Liver (tissue), 9 donors: ENCODE measurements around the gene GTPBP1. TPM values are rescaled to one million over a fixed set of nuclear protein-coding genes. Genes with fewer than 3 reads are reported as not detected.

Source experiments
- DNase-seq: peaks from one replicate; pipeline ENCODE4 v3.0.0-alpha.2; 2017; ENCODE audit warnings: low spot score
- H3K27ac ChIP-seq, 2 donors: one replicate each; pipeline ENCODE4 v1.7.0; 2013; ENCODE audit warnings: inconsistent platforms in 2 of 2, low read length in 2 of 2, control low read depth in 1 of 2, low read depth in 1 of 2, mild to moderate bottlenecking in 1 of 2
- H3K27me3 ChIP-seq, 4 donors: one replicate each; pipeline versions ENCODE4 v1.6.1 to v1.7.0; 2013; ENCODE audit warnings: low read length in 3 of 4, inconsistent platforms in 1 of 4, mild to moderate bottlenecking in 1 of 4, moderate library complexity in 1 of 4; ENCODE audit not compliant: control insufficient read depth in 4 of 4, insufficient read depth in 4 of 4
- H3K36me3 ChIP-seq, 4 donors: one replicate each; pipeline versions ENCODE4 v1.6.1 to v1.7.0; 2013; ENCODE audit warnings: low read length in 3 of 4, mild to moderate bottlenecking in 3 of 4, low read depth in 1 of 4, moderate library complexity in 1 of 4; ENCODE audit not compliant: control insufficient read depth in 4 of 4, insufficient read depth in 3 of 4
- H3K4me1 ChIP-seq, 4 donors: one replicate each; pipeline versions ENCODE4 v1.6.1 to v1.7.0; 2013; ENCODE audit warnings: low read length in 3 of 4, mild to moderate bottlenecking in 3 of 4, moderate library complexity in 1 of 4; ENCODE audit not compliant: control insufficient read depth in 4 of 4, insufficient read depth in 4 of 4
- H3K4me3 ChIP-seq, 3 donors: one replicate each; pipeline versions ENCODE4 v1.6.1 to v1.7.0; 2013; ENCODE audit warnings: low read length in 3 of 3, control low read depth in 1 of 3, low read depth in 1 of 3, mild to moderate bottlenecking in 1 of 3
- H3K9ac ChIP-seq, 2 donors: one replicate each; pipeline ENCODE4 v1.7.0; 2013; ENCODE audit warnings: low read length in 2 of 2, mild to moderate bottlenecking in 2 of 2, moderate library complexity in 2 of 2, control low read depth in 1 of 2, low read depth in 1 of 2
- H3K9me3 ChIP-seq, 4 donors: one replicate each; pipeline versions ENCODE4 v1.6.1 to v1.7.0; 2013; ENCODE audit warnings: low read length in 3 of 4; ENCODE audit not compliant: control insufficient read depth in 4 of 4
- EGR1 ChIP-seq, 2 donors: IDR thresholded peaks; 2 replicates each; pipeline ENCODE4 v1.6.1; 2016 to 2018; ENCODE audit warnings: antibody characterized with exemption in 2 of 2, low read depth in 2 of 2
- FOXA1 ChIP-seq: IDR thresholded peaks from 2 replicates; pipeline ENCODE4 v1.6.1; 2016; ENCODE audit warnings: antibody characterized with exemption
- FOXA2 ChIP-seq: IDR thresholded peaks from 2 replicates; pipeline ENCODE4 v1.6.1; 2016; ENCODE audit warnings: antibody characterized with exemption
- GABPA ChIP-seq, 2 donors: IDR thresholded peaks in 1 of 2; conservative IDR thresholded peaks in 1 of 2; 2 replicates each; pipeline ENCODE4 v1.6.1; 2016; ENCODE audit warnings: antibody characterized with exemption in 2 of 2, mild to moderate bottlenecking in 1 of 2, moderate library complexity in 1 of 2
- HNF4A ChIP-seq, 2 donors: conservative IDR thresholded peaks; 2 replicates each; pipeline ENCODE4 v1.6.1; 2016; ENCODE audit warnings: antibody characterized with exemption in 2 of 2, mild to moderate bottlenecking in 2 of 2
- HNF4G ChIP-seq: IDR thresholded peaks from 2 replicates; pipeline ENCODE4 v1.6.1; 2016; ENCODE audit warnings: antibody characterized with exemption
- JUND ChIP-seq, 2 donors: IDR thresholded peaks; 2 replicates each; pipeline ENCODE4 v1.6.1; 2016; ENCODE audit warnings: antibody characterized with exemption in 2 of 2
- NR2F2 ChIP-seq: IDR thresholded peaks from 2 replicates; pipeline ENCODE4 v1.6.1; 2016; ENCODE audit warnings: antibody characterized with exemption
- RAD21 ChIP-seq, 2 donors: IDR thresholded peaks; 2 replicates each; pipeline ENCODE4 v1.6.1; 2016; ENCODE audit warnings: antibody characterized with exemption in 2 of 2, mild to moderate bottlenecking in 2 of 2
- REST ChIP-seq: IDR thresholded peaks from 2 replicates; pipeline ENCODE4 v1.6.1; 2016; ENCODE audit warnings: antibody characterized with exemption, mild to moderate bottlenecking
- RXRA ChIP-seq, 2 donors: IDR thresholded peaks; 2 replicates each; pipeline ENCODE4 v1.6.1; 2017 to 2018; ENCODE audit warnings: antibody characterized with exemption in 2 of 2, mild to moderate bottlenecking in 1 of 2
- SP1 ChIP-seq: IDR thresholded peaks from 2 replicates; pipeline ENCODE4 v1.6.1; 2018; ENCODE audit warnings: antibody characterized with exemption, mild to moderate bottlenecking
- TAF1 ChIP-seq: conservative IDR thresholded peaks from 2 replicates; pipeline ENCODE4 v1.6.1; 2016; ENCODE audit warnings: antibody characterized with exemption, mild to moderate bottlenecking
- YY1 ChIP-seq: IDR thresholded peaks from 2 replicates; pipeline ENCODE4 v1.6.1; 2016; ENCODE audit warnings: antibody characterized with exemption, mild to moderate bottlenecking
- ZBTB33 ChIP-seq: IDR thresholded peaks from 2 replicates; pipeline ENCODE4 v1.6.1; 2016; ENCODE audit warnings: antibody characterized with exemption
- WGBS: extraction: QIAGEN DNeasy Blood & Tissue Kit; methylation state at CpG from one replicate; pipeline ENCODE4 v1.1.7; 2013; 5-methylcytosine and 5-hydroxymethylcytosine counted together
- polyA plus RNA-seq, 2 donors: library from polyadenylated mRNA; stranded (reverse) in 1 of 2; unstranded in 1 of 2; fragments of 200-250 nt in 1 of 2; fragments of >200 nt in 1 of 2; fragmentation: Nextera tagmentation in 1 of 2; extraction: Ambion mirVana in 1 of 2; gene quantifications; one replicate each; pipeline versions ENCODE4 v1.2.1 to v1.2.3, GENCODE V29; 2013 to 2015
- total RNA-seq, 2 donors: library from RNA; depleted of rRNA; stranded (reverse); fragments of >200 nt; gene quantifications; one replicate each; pipeline ENCODE4 v1.2.3, GENCODE V29; 2014
- TF ChIP-seq, protein P1 (sequence below): IDR thresholded peaks from 2 replicates; pipeline ENCODE4 v1.6.1; 2016; ENCODE audit warnings: antibody characterized with exemption
- TF ChIP-seq, protein P2 (sequence below): fragments of 150-350 bp; IDR thresholded peaks from 2 replicates; pipeline ENCODE4 v1.5.1; 2017; ENCODE audit warnings: improper control_type of control experiment, low read depth, low read length; ENCODE audit not compliant: missing input control
- TF ChIP-seq, protein P3 (sequence below): IDR thresholded peaks from 2 replicates; pipeline ENCODE4 v1.6.1; 2016; ENCODE audit warnings: antibody characterized with exemption
- donor health status: healthy.
- donor health status: healthy.
- donor health status: healthy.
- donor health status: healthy.
- donor health status: healthy.

The GTPBP1 gene
- total and polyA plus RNA-seq, 4 donors, result 5.3 to 56.3 (median 16.1) TPM

GRCh38 chr22:38704654-38705234 lies 1.0 kb upstream of the GTPBP1 start:
- Histone ChIP-seq H3K9ac (peak overlapping the region; percentile 87 to 96), H3K36me3 (peaks cover 0 to 4% (median under 1%) of the 10 kb centered on the region in 4 donors), H3K9me3 (no peaks in the 10 kb centered on the region), H3K27ac (peak overlapping the region; percentile 95 to 97), H3K4me1 (peaks cover 0 to 37% (median 21%) of the 10 kb centered on the region in 4 donors), H3K27me3 (no peaks in the 10 kb centered on the region), H3K4me3 (peak overlapping the region in 1 of 3 donors; percentile 6)
- WGBS, result 8% methylated on average over 10 of the region's 10 CpGs
- no peak for TF ChIP-seq EGR1 (IDR thresholded peaks at IDR 0.05; ENCODE audit: low read depth in 2 of 2)
- TF ChIP-seq, protein P1, sequence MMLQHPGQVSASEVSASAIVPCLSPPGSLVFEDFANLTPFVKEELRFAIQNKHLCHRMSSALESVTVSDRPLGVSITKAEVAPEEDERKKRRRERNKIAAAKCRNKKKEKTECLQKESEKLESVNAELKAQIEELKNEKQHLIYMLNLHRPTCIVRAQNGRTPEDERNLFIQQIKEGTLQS, result no peak
- no peak for TF ChIP-seq TAF1
- TF ChIP-seq HNF4A (conservative IDR thresholded peaks at IDR 0.05), result no peak
- TF ChIP-seq ZBTB33, result no peak
- no peak for TF ChIP-seq REST
- no peak for TF ChIP-seq SP1
- no peak for TF ChIP-seq RXRA (IDR thresholded peaks at IDR 0.05)
- no peak for TF ChIP-seq HNF4G
- no peak for TF ChIP-seq RAD21 (IDR thresholded peaks at IDR 0.05)
- no peak for TF ChIP-seq YY1
- TF ChIP-seq, protein P2, sequence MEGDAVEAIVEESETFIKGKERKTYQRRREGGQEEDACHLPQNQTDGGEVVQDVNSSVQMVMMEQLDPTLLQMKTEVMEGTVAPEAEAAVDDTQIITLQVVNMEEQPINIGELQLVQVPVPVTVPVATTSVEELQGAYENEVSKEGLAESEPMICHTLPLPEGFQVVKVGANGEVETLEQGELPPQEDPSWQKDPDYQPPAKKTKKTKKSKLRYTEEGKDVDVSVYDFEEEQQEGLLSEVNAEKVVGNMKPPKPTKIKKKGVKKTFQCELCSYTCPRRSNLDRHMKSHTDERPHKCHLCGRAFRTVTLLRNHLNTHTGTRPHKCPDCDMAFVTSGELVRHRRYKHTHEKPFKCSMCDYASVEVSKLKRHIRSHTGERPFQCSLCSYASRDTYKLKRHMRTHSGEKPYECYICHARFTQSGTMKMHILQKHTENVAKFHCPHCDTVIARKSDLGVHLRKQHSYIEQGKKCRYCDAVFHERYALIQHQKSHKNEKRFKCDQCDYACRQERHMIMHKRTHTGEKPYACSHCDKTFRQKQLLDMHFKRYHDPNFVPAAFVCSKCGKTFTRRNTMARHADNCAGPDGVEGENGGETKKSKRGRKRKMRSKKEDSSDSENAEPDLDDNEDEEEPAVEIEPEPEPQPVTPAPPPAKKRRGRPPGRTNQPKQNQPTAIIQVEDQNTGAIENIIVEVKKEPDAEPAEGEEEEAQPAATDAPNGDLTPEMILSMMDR, result no peak
- TF ChIP-seq FOXA1, result no peak
- no peak for TF ChIP-seq GABPA (IDR thresholded peaks at IDR 0.05 in 1 of 2, conservative IDR thresholded peaks at IDR 0.05 in 1 of 2)
- TF ChIP-seq, protein P3, sequence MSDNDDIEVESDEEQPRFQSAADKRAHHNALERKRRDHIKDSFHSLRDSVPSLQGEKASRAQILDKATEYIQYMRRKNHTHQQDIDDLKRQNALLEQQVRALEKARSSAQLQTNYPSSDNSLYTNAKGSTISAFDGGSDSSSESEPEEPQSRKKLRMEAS, result no peak
- TF ChIP-seq NR2F2, result no peak
- no peak for TF ChIP-seq FOXA2
- TF ChIP-seq JUND (IDR thresholded peaks at IDR 0.05), result no peak
- DNase-seq, result no peak
